BLaER1 treated with 17β-estradiol and CSF1 and Interleukin-3, amounts not matched to agents 10 nM and 100 nM (cell line): Measurements from ENCODE around the gene TRIM56.
A peak's percentile ranks its signal among the peaks of the same experiment; 100 is the strongest.

Experiments used
- H3K27ac ChIP-seq, 11 experiments: shearing (Covaris generic); formaldehyde crosslinking; 2 replicates each; pipeline ENCODE4 v1.8.1; 2022
- H3K27me3 ChIP-seq, 11 experiments: shearing (Covaris generic); formaldehyde crosslinking; 2 replicates each; pipeline ENCODE4 v1.8.1; 2022
- H3K36me3 ChIP-seq, 11 experiments: shearing (Covaris generic); formaldehyde crosslinking; 2 replicates each; pipeline ENCODE4 v1.8.1; 2022
- H3K4me1 ChIP-seq, 10 experiments: shearing (Covaris generic); formaldehyde crosslinking; 2 replicates each; pipeline ENCODE4 v1.8.1; 2022
- H3K4me2 ChIP-seq, 11 experiments: shearing (Covaris generic); formaldehyde crosslinking; 2 replicates each; pipeline ENCODE4 v1.8.1; 2022
- H3K4me3 ChIP-seq, 10 experiments: shearing (Covaris generic); formaldehyde crosslinking; 2 replicates each; pipeline ENCODE4 v1.8.1; 2022
- H3K9ac ChIP-seq, 11 experiments: shearing (Covaris generic); formaldehyde crosslinking; 2 replicates each; pipeline ENCODE4 v1.8.1; 2022
- H3K9me3 ChIP-seq, 11 experiments: shearing (Covaris generic); formaldehyde crosslinking; replicated peaks in 1 of 11; 2 replicates each; pipeline ENCODE4 v1.8.1; 2022
- H4K20me1 ChIP-seq, 11 experiments: shearing (Covaris generic); formaldehyde crosslinking; 2 replicates each; pipeline ENCODE4 v1.8.1; 2022
- Cebpa-rat ChIP-seq, 11 experiments: shearing (Covaris generic); IDR thresholded peaks; 2 replicates each; pipeline ENCODE4 v1.8.1; 2022

The TRIM56 gene

DNA sequence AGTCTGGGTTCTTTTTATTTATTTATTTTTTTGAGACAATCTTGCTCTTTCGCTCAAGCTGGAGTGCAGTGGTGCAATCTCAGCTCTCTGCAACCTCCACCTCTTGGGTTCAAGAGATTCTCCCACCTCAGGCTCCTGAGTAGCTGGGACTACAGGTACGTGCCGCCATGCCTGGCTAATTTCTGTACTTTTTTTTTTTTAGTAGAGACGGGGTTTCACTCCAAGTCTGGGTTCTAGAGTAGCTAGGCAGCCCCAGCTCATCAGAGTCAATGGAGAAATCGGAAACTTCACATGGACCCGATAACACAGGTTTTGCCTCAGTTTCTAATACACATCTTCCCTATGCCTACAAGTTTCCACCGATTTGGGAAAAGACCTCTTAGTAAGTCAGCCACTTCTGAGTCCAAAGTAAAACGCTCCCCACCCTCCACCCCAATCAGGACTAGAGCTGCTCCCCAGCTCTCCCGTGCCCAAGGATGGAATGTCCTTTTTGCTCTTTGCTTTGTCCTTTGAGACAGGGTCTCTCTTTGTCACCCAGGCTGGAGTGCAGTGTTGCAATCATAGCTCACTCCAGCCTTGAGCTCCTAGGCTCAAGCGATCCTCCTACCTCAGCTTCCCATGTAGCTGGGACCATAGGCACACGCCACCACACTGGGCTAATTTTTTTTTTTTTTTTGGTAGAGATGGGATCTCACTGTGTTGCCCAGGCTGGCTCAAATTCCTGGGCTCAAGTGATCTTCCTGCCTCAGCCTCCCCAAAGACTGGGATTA lies 37.8 kb downstream of the TRIM56 start:
- Histone ChIP-seq H3K27ac (peak overlapping the region in 5 of 11 experiments; percentile 75 to 79 (median 77); a peak in 7 of 22 replicates), H4K20me1 (no peaks in the 10 kb centered on the region), H3K36me3 (no peaks in the 10 kb centered on the region), H3K27me3 (peaks cover 0 to 28% (median 0%) of the 10 kb centered on the region in 11 experiments; a peak in 4 of 22 replicates), H3K4me1 (peaks cover 66 to 94% (median 89%) of the 10 kb centered on the region in 10 experiments), H3K9ac (peak overlapping the region in 4 of 11 experiments; percentile 65 to 70 (median 68); a peak in 3 of 22 replicates), H3K4me2 (peak overlapping the region; percentile 77 to 94 (median 88)), H3K9me3 (no peaks in the 10 kb centered on the region), H3K4me3 (peak overlapping the region in 2 of 10 experiments; percentile 26 to 28; a peak in 1 of 20 replicates)
- no peak for TF ChIP-seq Cebpa-rat (IDR thresholded peaks at IDR 0.05)

DNA sequence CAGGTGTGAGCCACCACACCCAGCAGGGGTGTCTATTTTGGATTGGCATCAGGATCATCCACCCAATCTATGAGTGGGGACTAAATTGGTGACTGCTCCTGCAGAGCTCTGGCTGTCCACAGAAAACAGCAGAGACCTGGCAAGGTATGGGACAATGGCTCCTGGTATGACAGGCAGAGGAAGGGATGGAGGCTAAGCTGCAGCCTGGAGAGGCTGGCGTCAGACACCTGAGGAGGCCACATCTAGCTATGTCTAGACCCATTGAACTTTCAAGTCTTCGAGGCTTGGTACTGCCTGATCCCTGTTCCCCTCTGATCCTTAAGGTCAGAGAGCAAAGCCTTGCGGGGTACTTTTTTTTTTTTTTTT lies 38.4 kb downstream of the TRIM56 start:
- Histone ChIP-seq H3K27ac (peak overlapping the region in 2 of 11 experiments; percentile 73 to 74; a peak in 2 of 22 replicates), H3K4me2 (peak overlapping the region in 10 of 11 experiments; percentile 77 to 94 (median 89); a peak in 18 of 22 replicates), H3K36me3 (no peaks in the 10 kb centered on the region), H3K9ac (no peak overlapping the region), H3K27me3 (peaks cover 0 to 28% (median 0%) of the 10 kb centered on the region in 11 experiments; a peak in 4 of 22 replicates), H3K9me3 (no peaks in the 10 kb centered on the region), H4K20me1 (no peaks in the 10 kb centered on the region), H3K4me1 (peaks cover 66 to 99% (median 94%) of the 10 kb centered on the region in 10 experiments), H3K4me3 (no peak overlapping the region)
- no peak for TF ChIP-seq Cebpa-rat (IDR thresholded peaks at IDR 0.05)

DNA sequence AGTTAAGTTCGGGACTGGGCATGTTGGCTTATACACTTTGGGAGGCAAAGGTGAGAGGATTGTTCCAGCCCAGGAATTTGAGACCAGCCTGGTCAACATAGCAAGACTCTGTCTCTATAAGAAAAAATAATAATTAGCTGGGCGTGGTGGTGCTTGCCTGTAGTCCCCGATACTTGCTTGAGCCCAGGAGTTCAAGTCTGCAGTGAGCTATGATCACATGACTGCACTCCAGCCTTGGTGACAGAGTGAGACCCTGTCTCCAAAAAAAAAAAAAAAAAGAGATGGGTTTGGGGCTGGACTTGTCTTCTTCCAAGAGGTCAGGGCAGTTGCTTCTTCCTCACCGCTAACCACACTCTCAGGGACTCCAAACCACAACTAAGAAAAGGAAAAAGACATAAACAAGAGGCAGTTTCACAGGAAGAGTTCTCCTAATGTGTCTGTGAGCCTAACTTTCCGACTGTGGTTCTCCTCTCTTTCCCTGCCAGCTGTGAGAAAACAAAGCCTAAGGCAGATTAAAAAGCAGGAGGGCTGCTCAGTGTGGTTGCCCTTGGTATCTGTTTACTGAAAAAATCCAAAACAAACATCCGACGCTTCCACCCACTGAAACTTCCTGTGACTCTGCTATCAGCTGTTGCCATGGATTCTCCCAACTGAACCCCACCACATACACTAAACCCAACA lies 39.2 kb downstream of the TRIM56 start:
- Histone ChIP-seq H3K9ac (peak overlapping the region in 10 of 11 experiments; percentile 18 to 66 (median 52); a peak in 20 of 22 replicates), H3K27me3 (peaks cover 0 to 28% (median 0%) of the 10 kb centered on the region in 11 experiments; a peak in 4 of 22 replicates), H3K4me2 (peak overlapping the region; percentile 77 to 94 (median 88)), H3K9me3 (no peaks in the 10 kb centered on the region), H3K36me3 (no peaks in the 10 kb centered on the region), H3K4me1 (peaks cover 66 to 93% (median 91%) of the 10 kb centered on the region in 10 experiments), H3K4me3 (peak overlapping the region in 3 of 10 experiments; percentile 2 to 16 (median 3); a peak in 2 of 20 replicates), H4K20me1 (no peaks in the 10 kb centered on the region), H3K27ac (peak overlapping the region; percentile 55 to 75 (median 69); a peak in 21 of 22 replicates)
- no peak for TF ChIP-seq Cebpa-rat (IDR thresholded peaks at IDR 0.05)

DNA sequence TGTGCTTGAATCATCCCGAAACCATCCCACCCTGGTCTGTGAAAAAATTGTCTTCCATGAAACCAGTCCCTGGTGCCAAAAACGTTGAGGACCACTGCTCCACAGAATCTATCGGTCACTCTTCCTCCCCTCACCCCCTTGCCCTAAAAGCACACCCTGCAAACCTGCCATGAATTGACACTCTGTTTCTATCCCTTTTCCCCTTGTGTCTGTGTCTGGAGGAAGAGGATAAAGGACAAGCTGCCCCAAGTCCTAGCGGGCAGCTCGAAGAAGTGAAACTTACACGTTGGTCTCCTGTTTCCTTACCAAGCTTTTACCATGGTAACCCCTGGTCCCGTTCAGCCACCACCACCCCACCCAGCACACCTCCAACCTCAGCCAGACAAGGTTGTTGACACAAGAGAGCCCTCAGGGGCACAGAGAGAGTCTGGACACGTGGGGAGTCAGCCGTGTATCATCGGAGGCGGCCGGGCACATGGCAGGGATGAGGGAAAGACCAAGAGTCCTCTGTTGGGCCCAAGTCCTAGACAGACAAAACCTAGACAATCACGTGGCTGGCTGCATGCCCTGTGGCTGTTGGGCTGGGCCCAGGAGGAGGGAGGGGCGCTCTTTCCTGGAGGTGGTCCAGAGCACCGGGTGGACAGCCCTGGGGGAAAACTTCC lies 40.8 kb downstream of the TRIM56 start:
- H3K4me3 ChIP-seq, result peak overlapping the region in 5 of 10 experiments; percentile 10 to 47 (median 35); a peak in 3 of 20 replicates
- no peak for TF ChIP-seq Cebpa-rat (IDR thresholded peaks at IDR 0.05)
- no peaks in the 10 kb centered on the region for H3K9me3 ChIP-seq
- peak overlapping the region in 9 of 11 experiments; percentile 33 to 66 (median 47); a peak in 15 of 22 replicates for H3K9ac ChIP-seq
- H3K36me3 ChIP-seq, result no peaks in the 10 kb centered on the region
- no peaks in the 10 kb centered on the region for H4K20me1 ChIP-seq
- H3K27ac ChIP-seq, result peak overlapping the region in 10 of 11 experiments; percentile 55 to 75 (median 72); a peak in 20 of 22 replicates
- peaks cover 64 to 78% (median 76%) of the 10 kb centered on the region in 10 experiments for H3K4me1 ChIP-seq
- H3K4me2 ChIP-seq, result peak overlapping the region; percentile 77 to 94 (median 88)
- H3K27me3 ChIP-seq, result peaks cover 0 to 28% (median 0%) of the 10 kb centered on the region in 11 experiments; a peak in 4 of 22 replicates

DNA sequence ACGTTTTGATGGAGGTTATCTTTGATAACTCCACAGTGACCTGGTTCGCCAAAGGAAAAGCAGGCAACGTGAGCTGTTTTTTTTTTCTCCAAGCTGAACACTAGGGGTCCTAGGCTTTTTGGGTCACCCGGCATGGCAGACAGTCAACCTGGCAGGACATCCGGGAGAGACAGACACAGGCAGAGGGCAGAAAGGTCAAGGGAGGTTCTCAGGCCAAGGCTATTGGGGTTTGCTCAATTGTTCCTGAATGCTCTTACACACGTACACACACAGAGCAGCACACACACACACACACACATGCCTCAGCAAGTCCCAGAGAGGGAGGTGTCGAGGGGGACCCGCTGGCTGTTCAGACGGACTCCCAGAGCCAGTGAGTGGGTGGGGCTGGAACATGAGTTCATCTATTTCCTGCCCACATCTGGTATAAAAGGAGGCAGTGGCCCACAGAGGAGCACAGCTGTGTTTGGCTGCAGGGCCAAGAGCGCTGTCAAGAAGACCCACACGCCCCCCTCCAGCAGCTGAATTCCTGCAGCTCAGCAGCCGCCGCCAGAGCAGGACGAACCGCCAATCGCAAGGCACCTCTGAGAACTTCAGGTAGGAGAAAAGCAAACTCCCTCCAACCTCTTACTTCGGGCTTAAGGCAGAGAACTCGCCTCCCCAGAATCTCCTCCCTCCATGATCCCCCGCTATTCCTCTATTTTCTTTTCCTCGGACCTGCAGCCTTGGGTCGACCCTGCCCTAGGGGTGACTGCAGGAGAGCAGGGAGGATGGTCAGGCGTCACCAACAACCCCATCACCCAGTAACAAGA lies 41.6 kb downstream of the TRIM56 start, which contains the start of gene SERPINE1:
SERPINE1 (plus strand) TSS at position 454 of the 809 bp plus-strand sequence. CDS start 1,290 bp downstream, outside the sequence.
- Histone ChIP-seq H3K4me2 (peak within 1 kb of the TSS; percentile 77 to 94 (median 88)), H3K27ac (peak within 1 kb of the TSS in 10 of 11 experiments; percentile 55 to 75 (median 72); a peak in 20 of 22 replicates), H3K4me3 (peak within 1 kb of the TSS in 6 of 10 experiments; percentile 10 to 47 (median 34); a peak in 8 of 20 replicates), H3K36me3 (no peaks in the 10 kb centered on the region), H3K27me3 (peaks cover 0 to 28% (median 0%) of the 10 kb centered on the region in 11 experiments; a peak in 4 of 22 replicates), H3K9me3 (no peaks in the 10 kb centered on the region), H3K4me1 (peaks cover 60 to 77% (median 69%) of the 10 kb centered on the region in 10 experiments), H4K20me1 (no peaks in the 10 kb centered on the region), H3K9ac (peak within 1 kb of the TSS in 9 of 11 experiments; percentile 33 to 66 (median 47); a peak in 16 of 22 replicates)
- no peak for TF ChIP-seq Cebpa-rat (IDR thresholded peaks at IDR 0.05)

DNA sequence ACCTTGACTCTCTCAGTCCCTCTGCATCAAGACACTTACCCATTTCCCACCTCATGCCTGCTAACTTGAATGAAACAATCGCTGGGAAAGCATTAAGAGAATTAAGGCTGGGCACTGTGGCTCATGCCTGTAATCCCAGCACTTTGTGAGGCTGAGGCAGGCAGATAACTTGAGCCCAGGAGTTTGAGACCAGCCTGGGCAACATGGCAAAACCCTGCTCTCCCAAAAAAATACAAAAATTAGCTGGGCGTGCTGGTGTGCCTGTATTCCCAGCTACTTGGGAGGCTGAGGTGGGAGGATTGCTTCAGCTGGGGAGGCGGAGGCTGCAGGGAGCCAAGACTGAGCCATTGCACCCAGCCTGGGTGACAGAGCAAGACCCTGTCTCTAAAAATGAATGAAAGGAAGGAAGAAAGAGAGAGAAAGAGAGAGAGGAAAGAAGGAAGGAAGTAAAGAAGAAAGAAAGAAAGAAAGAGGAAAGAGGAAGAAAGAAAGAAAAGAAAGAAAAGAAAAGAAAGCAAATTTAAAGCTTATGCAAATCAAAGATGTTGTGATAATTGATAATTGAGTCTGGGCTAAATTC lies 42.3 kb downstream of the TRIM56 start:
- H3K36me3 ChIP-seq, result no peaks in the 10 kb centered on the region
- H3K9ac ChIP-seq, result peak overlapping the region in 6 of 11 experiments; percentile 1 to 47 (median 37); a peak in 3 of 22 replicates
- H3K27ac ChIP-seq, result no peak overlapping the region
- H3K9me3 ChIP-seq, result no peaks in the 10 kb centered on the region
- H4K20me1 ChIP-seq, result no peaks in the 10 kb centered on the region
- no peak for TF ChIP-seq Cebpa-rat (IDR thresholded peaks at IDR 0.05)
- peak overlapping the region in 4 of 10 experiments; percentile 20 to 47 (median 36); a peak in 3 of 20 replicates for H3K4me3 ChIP-seq
- peaks cover 0 to 28% (median 0%) of the 10 kb centered on the region in 11 experiments; a peak in 4 of 22 replicates for H3K27me3 ChIP-seq
- H3K4me2 ChIP-seq, result peak overlapping the region; percentile 77 to 94 (median 88)
- H3K4me1 ChIP-seq, result peaks cover 53 to 71% (median 62%) of the 10 kb centered on the region in 10 experiments

DNA sequence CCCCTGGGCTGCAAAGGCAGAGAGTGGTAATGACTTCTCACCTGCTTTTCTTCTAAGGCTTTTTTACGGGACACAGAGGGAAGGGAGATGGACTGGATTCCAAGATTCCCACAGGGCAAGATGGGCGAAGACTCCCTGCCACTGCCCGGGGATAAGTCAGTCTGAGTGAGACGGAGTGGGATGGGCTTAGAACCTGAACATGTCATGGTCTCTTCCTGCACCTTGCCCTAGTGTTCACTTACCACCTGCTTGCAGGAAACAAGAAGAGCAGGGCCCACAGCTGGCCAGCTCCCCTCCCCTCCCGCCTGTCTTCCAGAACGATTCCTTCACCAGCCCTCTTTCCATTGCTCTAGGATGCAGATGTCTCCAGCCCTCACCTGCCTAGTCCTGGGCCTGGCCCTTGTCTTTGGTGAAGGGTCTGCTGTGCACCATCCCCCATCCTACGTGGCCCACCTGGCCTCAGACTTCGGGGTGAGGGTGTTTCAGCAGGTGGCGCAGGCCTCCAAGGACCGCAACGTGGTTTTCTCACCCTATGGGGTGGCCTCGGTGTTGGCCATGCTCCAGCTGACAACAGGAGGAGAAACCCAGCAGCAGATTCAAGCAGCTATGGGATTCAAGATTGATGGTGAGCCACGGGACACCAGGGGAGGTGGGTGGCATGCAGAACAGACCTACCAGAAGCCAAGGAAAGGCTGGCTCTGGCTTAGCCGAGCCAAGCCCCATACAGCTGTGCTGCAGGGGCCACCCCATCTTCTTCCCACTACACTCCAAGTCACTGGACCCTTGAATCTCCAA lies 43.0 kb downstream of the TRIM56 start:
- Histone ChIP-seq H3K9me3 (no peaks in the 10 kb centered on the region), H3K27me3 (peaks cover 0 to 21% (median 0%) of the 10 kb centered on the region in 11 experiments; a peak in 4 of 22 replicates), H3K27ac (no peak overlapping the region), H3K9ac (no peak overlapping the region), H3K36me3 (no peaks in the 10 kb centered on the region), H4K20me1 (no peaks in the 10 kb centered on the region), H3K4me1 (peaks cover 49 to 67% (median 55%) of the 10 kb centered on the region in 10 experiments), H3K4me3 (no peak overlapping the region), H3K4me2 (peak overlapping the region in 10 of 11 experiments; percentile 77 to 94 (median 89); a peak in 19 of 22 replicates)
- TF ChIP-seq Cebpa-rat (IDR thresholded peaks at IDR 0.05), result no peak
